K562 (cell line): ENCODE results near the gene RTF2. TPM values are rescaled to one million over a fixed set of nuclear protein-coding genes. Genes with fewer than 3 reads are reported as not detected.

Experiments used
- ATAC-seq: fragments of 200-7000 bp; cut with Tn5 transposase; 3 replicates; pipeline ENCODE4 v1.9.1; 2020; ENCODE audit warnings: moderate library complexity
- BruUV-seq: library from RNA; stranded (reverse); fragments of 400-500 nt; replicated peaks from 2 replicates; lab custom pipeline; 2021; lab: Mats Ljungman, UMichigan
- CTCF ChIA-PET: fragments of 300-600 bp; formaldehyde crosslinking; extraction: SDS; loops from one replicate; lab custom pipeline; 2021; ENCODE audit warnings: low intra/inter-chr PET ratio; lab: Yijun Ruan, JAX
- POLR2A ChIA-PET: fragments of 300-600, 350-650 bp; sonication (Branson Sonifier 250); formaldehyde crosslinking; extraction: SDS; loops from one replicate; lab custom pipeline; 2021; ENCODE audit warnings: antibody characterized with exemption, inconsistent platforms; lab: Yijun Ruan, JAX
- DNase-seq, 4 experiments: peaks; one replicate each; pipeline versions ENCODE4 v3.0.0 to v3.0.0-alpha.2; 2011 to 2018; ENCODE audit warnings: low spot score in 3 of 4, mixed read lengths in 3 of 4; ENCODE audit errors: extremely low read depth in 1 of 4
- FAIRE-seq: peaks from 2 replicates; lab custom pipeline; 2011; peaks lifted over from hg19 to GRCh38; lab: Jason Lieb, UNC
- H2AFZ ChIP-seq: 2 replicates; pipeline ENCODE4 v1.6.0; 2011; ENCODE audit warnings: low read depth, low read length, control low read depth, inconsistent platforms
- H3K27ac ChIP-seq: fragments of 200-600 bp; 3 replicates; pipeline ENCODE4 v1.8.0; 2011; ENCODE audit warnings: low read depth, mild to moderate bottlenecking, control low read depth, inconsistent platforms, low read length, moderate library complexity, mixed read lengths; ENCODE audit errors: extremely low read depth
- H3K27me3 ChIP-seq, 2 experiments: fragments of 300-600 bp in 1 of 2; 2 replicates in 1 of 2; 3 replicates in 1 of 2; pipeline versions ENCODE4 v1.6.0 to v1.8.0; 2011; ENCODE audit warnings: inconsistent platforms in 2 of 2, low read length in 2 of 2, mild to moderate bottlenecking in 1 of 2, mixed read lengths in 1 of 2, moderate library complexity in 1 of 2; ENCODE audit not compliant: control insufficient read depth in 2 of 2, insufficient read depth in 2 of 2
- H3K36me3 ChIP-seq: fragments of 300-600 bp; 3 replicates; pipeline ENCODE4 v1.8.0; 2011; ENCODE audit warnings: mild to moderate bottlenecking, low read length, inconsistent platforms; ENCODE audit not compliant: control insufficient read depth, insufficient read depth
- H3K4me1 ChIP-seq, 2 experiments: fragments of 200-600 bp in 1 of 2; replicated peaks in 1 of 2; 2 replicates in 1 of 2; 3 replicates in 1 of 2; pipeline versions ENCODE4 v1.5.1 to v1.8.0; 2011; ENCODE audit warnings: inconsistent platforms in 2 of 2, low read length in 2 of 2, mild to moderate bottlenecking in 1 of 2, mixed read lengths in 1 of 2, moderate library complexity in 1 of 2; ENCODE audit not compliant: control insufficient read depth in 2 of 2, insufficient read depth in 2 of 2
- H3K4me2 ChIP-seq: 2 replicates; pipeline ENCODE4 v1.6.1; 2011; ENCODE audit warnings: low read length, control low read depth, inconsistent platforms, mixed read lengths; ENCODE audit not compliant: insufficient read depth
- H3K4me3 ChIP-seq: fragments of 200-600 bp; sonication (generic), shearing (Covaris generic); 2 replicates; pipeline ENCODE4 v1.5.1; 2016; ENCODE audit warnings: control low read depth, inconsistent platforms
- H3K79me2 ChIP-seq: fragments of 200-600 bp; 3 replicates; pipeline ENCODE4 v1.8.0; 2011; ENCODE audit warnings: low read length, inconsistent platforms; ENCODE audit not compliant: control insufficient read depth, insufficient read depth
- H3K9ac ChIP-seq, 2 experiments: 2 replicates each; pipeline versions ENCODE4 v1.6.0 to v1.6.1; 2011; ENCODE audit warnings: low read depth in 2 of 2, low read length in 2 of 2, control low read depth in 1 of 2, inconsistent platforms in 1 of 2, mild to moderate bottlenecking in 1 of 2, mixed read lengths in 1 of 2; ENCODE audit not compliant: insufficient read depth in 1 of 2
- H3K9me1 ChIP-seq: one replicate; pipeline ENCODE4 v1.6.0; 2011; ENCODE audit warnings: inconsistent platforms, mild to moderate bottlenecking, low read length, moderate library complexity; ENCODE audit not compliant: control insufficient read depth, insufficient read depth
- H3K9me3 ChIP-seq: replicated peaks from 2 replicates; pipeline ENCODE4 v1.5.1; 2011; ENCODE audit warnings: low read depth, low read length, inconsistent platforms; ENCODE audit not compliant: control insufficient read depth, insufficient read depth
- H4K20me1 ChIP-seq: replicated peaks from 2 replicates; pipeline ENCODE4 v1.6.1; 2011; ENCODE audit warnings: low read length, inconsistent platforms, mixed read lengths; ENCODE audit not compliant: control insufficient read depth, insufficient read depth
- ADNP ChIP-seq: fragments of 200-800 bp; sonication (Bioruptor generic); IDR thresholded peaks from 2 replicates; pipeline ENCODE4 v1.6.1; 2016; ENCODE audit warnings: missing genetic modification characterization, missing compliant biosample characterization
- CHCHD3 ChIP-seq: fragments of 250-450 bp; sonication (Bioruptor Pico); IDR thresholded peaks from 2 replicates; pipeline ENCODE4 v2.1.2; 2022; ENCODE audit warnings: mild to moderate bottlenecking
- FOXA1 ChIP-seq: fragments of 450-650 bp; IDR thresholded peaks from 2 replicates; pipeline ENCODE4 v1.6.1; 2016; ENCODE audit warnings: mild to moderate bottlenecking, borderline replicate concordance
- GATA2 ChIP-seq: sonication (generic); formaldehyde crosslinking; IDR thresholded peaks from 2 replicates; pipeline ENCODE4 v1.4.0; 2020; ENCODE audit warnings: mild to moderate bottlenecking, missing genetic modification reagents
- HDAC2 ChIP-seq: fragments of 450-650 bp; IDR thresholded peaks from 2 replicates; pipeline ENCODE4 v1.6.1; 2016; ENCODE audit warnings: mild to moderate bottlenecking
- MTA3 ChIP-seq: fragments of 450-650 bp; formaldehyde crosslinking; IDR thresholded peaks from 2 replicates; pipeline ENCODE4 v1.6.1; 2017; ENCODE audit warnings: mild to moderate bottlenecking, borderline replicate concordance
- PTRF ChIP-seq: fragments of 450-650 bp; IDR thresholded peaks from 2 replicates; pipeline ENCODE4 v1.6.1; 2016; ENCODE audit warnings: mild to moderate bottlenecking, missing genetic modification characterization, missing compliant biosample characterization
- RCOR1 ChIP-seq, 2 experiments: IDR thresholded peaks; 2 replicates each; pipeline ENCODE4 v1.6.1; 2012; ENCODE audit warnings: low read depth in 2 of 2, low read length in 2 of 2, borderline replicate concordance in 1 of 2, improper control_type of control experiment in 1 of 2
- SRSF7 ChIP-seq: fragments of 200-400 bp; formaldehyde crosslinking; optimal IDR thresholded peaks from 2 replicates; pipeline ENCODE3; 2017; ENCODE audit warnings: mild to moderate bottlenecking, low read depth, low read length
- TAF1 ChIP-seq: IDR thresholded peaks from 2 replicates; pipeline ENCODE4 v1.6.1; 2011; ENCODE audit warnings: mild to moderate bottlenecking, low read length, moderate library complexity; ENCODE audit not compliant: insufficient read depth, control insufficient read depth, severe bottlenecking; ENCODE audit errors: extremely low read depth
- TFAM ChIP-seq: fragments of 250-450 bp; sonication (Bioruptor Pico); conservative IDR thresholded peaks from 2 replicates; pipeline ENCODE4 v1.5.0; 2021; ENCODE audit warnings: mild to moderate bottlenecking, moderate library complexity
- TGIF2 ChIP-seq: sonication (generic); formaldehyde crosslinking; IDR thresholded peaks from 2 replicates; pipeline ENCODE4 v1.8.1; 2022; ENCODE audit warnings: mild to moderate bottlenecking, missing genetic modification reagents, moderate library complexity
- THRA ChIP-seq: fragments of 450-650 bp; IDR thresholded peaks from 2 replicates; pipeline ENCODE4 v1.6.1; 2017; ENCODE audit warnings: mild to moderate bottlenecking, moderate library complexity
- ZC3H11A ChIP-seq: IDR thresholded peaks from 2 replicates; pipeline ENCODE4 v1.6.1; 2012; ENCODE audit warnings: low read depth, low read length, improper control_type of control experiment
- ZFX ChIP-seq: sonication (generic); formaldehyde crosslinking; IDR thresholded peaks from 2 replicates; pipeline ENCODE4 v1.8.0; 2022; ENCODE audit warnings: mild to moderate bottlenecking, missing genetic modification reagents, moderate library complexity
- ZNF586 ChIP-seq: fragments of 450-650 bp; formaldehyde crosslinking; conservative IDR thresholded peaks from 2 replicates; pipeline ENCODE4 v1.4.0; 2020; ENCODE audit warnings: mild to moderate bottlenecking, moderate library complexity
- WGBS: fragments of 100-300 bp; shearing (Covaris generic); methylation state at CpG from one replicate; pipeline ENCODE4 v1.1.6; 2016; ENCODE audit warnings: low coverage, mixed read lengths; ENCODE audit not compliant: insufficient coverage; ENCODE audit errors: missing lambda C conversion rate; 5-methylcytosine and 5-hydroxymethylcytosine counted together
- in situ Hi-C: fragments of 300-500 bp; cut with MboI; formaldehyde crosslinking; loops from 4 replicates; pipeline ENCODE4 v1.15.0; 2018; ENCODE audit warnings: inconsistent platforms, mixed read lengths
- intact Hi-C: fragments of 100-400 bp; cut with micrococcal nuclease; formaldehyde crosslinking; loops from 2 replicates; pipeline ENCODE4 v1.14.2; 2022
- polyA plus RNA-seq, 8 experiments: library from polyadenylated mRNA; depleted of rRNA in 4 of 8; stranded (reverse) in 5 of 8; unstranded in 3 of 8; fragments of >200 nt; fragmentation: Nextera tagmentation in 2 of 8; fragmentation: Illumina TruSeq in 1 of 8; extraction: Ambion mirVana in 2 of 8; extraction: Trizol in 1 of 8; gene quantifications; 2 replicates each; pipeline versions ENCODE4 v1.2.1 to v1.2.3, GENCODE V29; 2011 to 2014; ENCODE audit warnings: inconsistent platforms in 1 of 8, missing spikeins in 1 of 8
- total RNA-seq, 7 experiments: library from RNA; depleted of rRNA in 6 of 7; stranded (reverse); fragments of >200 nt in 6 of 7; fragmentation: Illumina TruSeq in 2 of 7; extraction: Trizol in 2 of 7; gene quantifications; 2 replicates each; pipeline versions ENCODE4 v1.2.1 to v1.2.3, GENCODE V29; 2011 to 2021; ENCODE audit warnings: low replicate concordance in 1 of 7
- TF ChIP-seq, protein P1 (sequence below): conservative IDR thresholded peaks from 2 replicates; pipeline ENCODE4 v1.6.1; 2011; ENCODE audit warnings: low read depth, mild to moderate bottlenecking, low read length; ENCODE audit not compliant: control insufficient read depth
- TF ChIP-seq, protein P2 (sequence below), 2 experiments: fragments of 150-350 bp in 1 of 2; IDR thresholded peaks; 2 replicates each; pipeline ENCODE4 v1.6.1; 2012 to 2016; ENCODE audit warnings: low read depth in 2 of 2, low read length in 2 of 2, mild to moderate bottlenecking in 1 of 2, moderate library complexity in 1 of 2

RTF2 gene
- total and polyA plus RNA-seq, 9 of the 15 experiments (the other 6 are each of a cell fraction or from before 2014, with no cell fraction given) = 67.0 to 177 (median 84.9) TPM

GRCh38 chr20:56430957-56431356 lies 37.5 kb upstream of the RTF2 start:
- peaks cover 25 to 47% of the 10 kb centered on the region in 2 experiments for H3K4me1 ChIP-seq
- no TSS peak for BruUV-seq
- no peak overlapping the region for H3K4me2 ChIP-seq
- 100% methylated on average over 1 of the region's 1 CpG for WGBS
- no peaks in the 10 kb centered on the region for H3K27me3 ChIP-seq
- H3K27ac ChIP-seq = peak overlapping the region; percentile 21; the same call in 1 of the 3 replicates
- ChIA-PET POLR2A (interaction anchor here (1.4 to 2.2 kb wide), 3 partner anchors 10 to 19 kb away, joined by 6 to 12 read pairs (median 6); partner anchors contain the start of gene CASS4), CTCF (no interaction called here)
- FAIRE-seq = no peak
- no peak overlapping the region for H3K4me3 ChIP-seq
- H3K36me3 ChIP-seq = peaks cover 88% of the 10 kb centered on the region
- H4K20me1 ChIP-seq = peaks cover 24% of the 10 kb centered on the region
- peaks cover 100% of the 10 kb centered on the region for H3K79me2 ChIP-seq
- H3K9me3 ChIP-seq = no peaks in the 10 kb centered on the region
- intact Hi-C loops = no loop called here
- no peak overlapping the region for H2AFZ ChIP-seq
- no peak overlapping the region for H3K9ac ChIP-seq
- in situ Hi-C loops = no loop called here
- DNase-seq = no peak
- H3K9me1 ChIP-seq = no peaks in the 10 kb centered on the region
- no peak for ATAC-seq
- TF ChIP-seq, protein P1, sequence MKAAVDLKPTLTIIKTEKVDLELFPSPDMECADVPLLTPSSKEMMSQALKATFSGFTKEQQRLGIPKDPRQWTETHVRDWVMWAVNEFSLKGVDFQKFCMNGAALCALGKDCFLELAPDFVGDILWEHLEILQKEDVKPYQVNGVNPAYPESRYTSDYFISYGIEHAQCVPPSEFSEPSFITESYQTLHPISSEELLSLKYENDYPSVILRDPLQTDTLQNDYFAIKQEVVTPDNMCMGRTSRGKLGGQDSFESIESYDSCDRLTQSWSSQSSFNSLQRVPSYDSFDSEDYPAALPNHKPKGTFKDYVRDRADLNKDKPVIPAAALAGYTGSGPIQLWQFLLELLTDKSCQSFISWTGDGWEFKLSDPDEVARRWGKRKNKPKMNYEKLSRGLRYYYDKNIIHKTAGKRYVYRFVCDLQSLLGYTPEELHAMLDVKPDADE = no peak
- no peak for TF ChIP-seq FOXA1
- TF ChIP-seq HDAC2 = 0 out of 2 replicates have a peak, but pooled peaks have one; percentile 15
- TF ChIP-seq ZFX (CRISPR knock-in tag) = no peak
- TF ChIP-seq, protein P2, sequence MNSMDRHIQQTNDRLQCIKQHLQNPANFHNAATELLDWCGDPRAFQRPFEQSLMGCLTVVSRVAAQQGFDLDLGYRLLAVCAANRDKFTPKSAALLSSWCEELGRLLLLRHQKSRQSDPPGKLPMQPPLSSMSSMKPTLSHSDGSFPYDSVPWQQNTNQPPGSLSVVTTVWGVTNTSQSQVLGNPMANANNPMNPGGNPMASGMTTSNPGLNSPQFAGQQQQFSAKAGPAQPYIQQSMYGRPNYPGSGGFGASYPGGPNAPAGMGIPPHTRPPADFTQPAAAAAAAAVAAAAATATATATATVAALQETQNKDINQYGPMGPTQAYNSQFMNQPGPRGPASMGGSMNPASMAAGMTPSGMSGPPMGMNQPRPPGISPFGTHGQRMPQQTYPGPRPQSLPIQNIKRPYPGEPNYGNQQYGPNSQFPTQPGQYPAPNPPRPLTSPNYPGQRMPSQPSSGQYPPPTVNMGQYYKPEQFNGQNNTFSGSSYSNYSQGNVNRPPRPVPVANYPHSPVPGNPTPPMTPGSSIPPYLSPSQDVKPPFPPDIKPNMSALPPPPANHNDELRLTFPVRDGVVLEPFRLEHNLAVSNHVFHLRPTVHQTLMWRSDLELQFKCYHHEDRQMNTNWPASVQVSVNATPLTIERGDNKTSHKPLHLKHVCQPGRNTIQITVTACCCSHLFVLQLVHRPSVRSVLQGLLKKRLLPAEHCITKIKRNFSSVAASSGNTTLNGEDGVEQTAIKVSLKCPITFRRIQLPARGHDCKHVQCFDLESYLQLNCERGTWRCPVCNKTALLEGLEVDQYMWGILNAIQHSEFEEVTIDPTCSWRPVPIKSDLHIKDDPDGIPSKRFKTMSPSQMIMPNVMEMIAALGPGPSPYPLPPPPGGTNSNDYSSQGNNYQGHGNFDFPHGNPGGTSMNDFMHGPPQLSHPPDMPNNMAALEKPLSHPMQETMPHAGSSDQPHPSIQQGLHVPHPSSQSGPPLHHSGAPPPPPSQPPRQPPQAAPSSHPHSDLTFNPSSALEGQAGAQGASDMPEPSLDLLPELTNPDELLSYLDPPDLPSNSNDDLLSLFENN (IDR thresholded peaks at IDR 0.05; ENCODE audit: low read depth in 2 of 2, low read length in 2 of 2) = no peak
- TF ChIP-seq THRA = no peak
- TF ChIP-seq TFAM (CRISPR knock-in tag) = no peak
- no peak for TF ChIP-seq MTA3
- TF ChIP-seq RCOR1 (IDR thresholded peaks at IDR 0.05; ENCODE audit: borderline replicate concordance in 1 of 2, low read depth in 2 of 2, low read length in 2 of 2) = 0 out of 4 replicates have a peak, but pooled peaks of 1 of the 2 experiments have one; percentile 29
- TF ChIP-seq GATA2 (CRISPR knock-in tag) = no peak
- TF ChIP-seq ZNF586 (CRISPR knock-in tag) = no peak
- TF ChIP-seq SRSF7 = no peak
- no peak for TF ChIP-seq TAF1
- TF ChIP-seq ADNP (tag) = peak; percentile 65; the same call in 1 of the 2 replicates
- TF ChIP-seq ZC3H11A = no peak
- no peak for TF ChIP-seq CHCHD3 (CRISPR knock-in tag)
- no peak for TF ChIP-seq PTRF
- no peak for TF ChIP-seq TGIF2 (CRISPR knock-in tag)
